BJ (cell line): Measurements from ENCODE around the gene DSC2. TPM values are rescaled to one million over a fixed set of nuclear protein-coding genes. Genes with fewer than 3 reads are reported as not detected.

Experiments used
- CTCF ChIA-PET: fragments of 350-600 bp; formaldehyde crosslinking; extraction: SDS; loops from one replicate; lab custom pipeline; 2021; ENCODE audit warnings: antibody characterized with exemption, inconsistent platforms; lab: Yijun Ruan, JAX
- POLR2A ChIA-PET: fragments of 300-600 bp; sonication (Branson Sonifier 250); formaldehyde crosslinking; extraction: SDS; loops from one replicate; lab custom pipeline; 2021; ENCODE audit warnings: antibody characterized with exemption; lab: Charles Lee
- DNase-seq: peaks from one replicate; pipeline ENCODE4 v3.0.0-alpha.2; 2011; ENCODE audit warnings: low read depth
- H3K27me3 ChIP-seq: 2 replicates; pipeline ENCODE4 v1.6.0; 2011; ENCODE audit warnings: low read length; ENCODE audit not compliant: control insufficient read depth, insufficient read depth
- H3K36me3 ChIP-seq: 2 replicates; pipeline ENCODE4 v1.5.1; 2011; ENCODE audit warnings: low read length; ENCODE audit not compliant: control insufficient read depth, insufficient read depth
- H3K4me3 ChIP-seq: 2 replicates; pipeline ENCODE4 v1.5.1; 2011; ENCODE audit warnings: low read depth, mild to moderate bottlenecking, control low read depth, low read length
- polyA plus RNA-seq: library from polyadenylated mRNA; depleted of rRNA; stranded (reverse); fragments of >200 nt; gene quantifications from 2 replicates; pipeline ENCODE4 v1.2.3, GENCODE V29; 2011
- TF ChIP-seq, protein P1 (sequence below): IDR thresholded peaks from 2 replicates; pipeline ENCODE4 v1.5.1; 2011; ENCODE audit warnings: low read depth, mild to moderate bottlenecking, control low read depth, inconsistent platforms, low read length, moderate library complexity; ENCODE audit not compliant: insufficient read depth

Gene DSC2
- polyA plus RNA-seq, 1 experiment = not detected

DNA sequence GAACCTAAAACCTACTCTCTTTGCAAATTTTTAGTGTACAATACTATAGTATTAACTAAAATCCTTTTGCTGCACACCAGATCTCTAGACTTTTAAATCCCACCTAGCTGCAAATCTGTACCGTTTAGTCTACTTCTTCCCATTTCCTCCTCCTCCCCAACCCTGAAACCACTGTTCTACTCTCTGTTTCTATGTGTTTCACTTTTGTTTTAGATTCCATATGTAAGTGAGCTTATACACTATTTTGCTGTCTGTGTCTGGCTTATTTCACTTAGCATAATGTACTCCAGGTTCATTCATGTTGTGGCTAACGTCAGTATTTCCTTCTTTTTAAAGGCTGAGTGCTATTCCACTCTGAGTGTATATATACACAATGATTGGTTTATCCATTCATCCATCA lies 18.4 kb upstream of the DSC2 start:
- Histone ChIP-seq H3K4me3 (no peak overlapping the region), H3K27me3 (no peaks in the 10 kb centered on the region), H3K36me3 (no peaks in the 10 kb centered on the region)
- DNase-seq = no peak
- CTCF ChIA-PET = no interaction called here
- POLR2A ChIA-PET = no interaction called here
- TF ChIP-seq, protein P1, sequence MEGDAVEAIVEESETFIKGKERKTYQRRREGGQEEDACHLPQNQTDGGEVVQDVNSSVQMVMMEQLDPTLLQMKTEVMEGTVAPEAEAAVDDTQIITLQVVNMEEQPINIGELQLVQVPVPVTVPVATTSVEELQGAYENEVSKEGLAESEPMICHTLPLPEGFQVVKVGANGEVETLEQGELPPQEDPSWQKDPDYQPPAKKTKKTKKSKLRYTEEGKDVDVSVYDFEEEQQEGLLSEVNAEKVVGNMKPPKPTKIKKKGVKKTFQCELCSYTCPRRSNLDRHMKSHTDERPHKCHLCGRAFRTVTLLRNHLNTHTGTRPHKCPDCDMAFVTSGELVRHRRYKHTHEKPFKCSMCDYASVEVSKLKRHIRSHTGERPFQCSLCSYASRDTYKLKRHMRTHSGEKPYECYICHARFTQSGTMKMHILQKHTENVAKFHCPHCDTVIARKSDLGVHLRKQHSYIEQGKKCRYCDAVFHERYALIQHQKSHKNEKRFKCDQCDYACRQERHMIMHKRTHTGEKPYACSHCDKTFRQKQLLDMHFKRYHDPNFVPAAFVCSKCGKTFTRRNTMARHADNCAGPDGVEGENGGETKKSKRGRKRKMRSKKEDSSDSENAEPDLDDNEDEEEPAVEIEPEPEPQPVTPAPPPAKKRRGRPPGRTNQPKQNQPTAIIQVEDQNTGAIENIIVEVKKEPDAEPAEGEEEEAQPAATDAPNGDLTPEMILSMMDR = no peak

- CTCF ChIA-PET = no interaction called here
- no peak for DNase-seq
- TF ChIP-seq, protein P1 = no peak
These were observed 14.8 kb upstream of the DSC2 start for GRCh38 chr18:31116853-31117595.

GRCh38 chr18:31112804-31113203 lies 10.6 kb upstream of the DSC2 start:
- TF ChIP-seq, protein P1 = no peak
- DNase-seq = no peak
- H3K36me3 ChIP-seq = no peaks in the 10 kb centered on the region
- H3K4me3 ChIP-seq = no peak overlapping the region
- no peaks in the 10 kb centered on the region for H3K27me3 ChIP-seq
- ChIA-PET POLR2A (no interaction called here), CTCF (no interaction called here)

More at GRCh38 chr18:31116853-31117595, 14.8 kb upstream of the DSC2 start:
- H3K27me3 ChIP-seq = no peaks in the 10 kb centered on the region
- no peak overlapping the region for H3K4me3 ChIP-seq
- POLR2A ChIA-PET = no interaction called here
- H3K36me3 ChIP-seq = no peaks in the 10 kb centered on the region

- DNase-seq = no peak
- TF ChIP-seq, protein P1 = no peak
- no peaks in the 10 kb centered on the region for H3K36me3 ChIP-seq
- no peak overlapping the region for H3K4me3 ChIP-seq
- H3K27me3 ChIP-seq = no peaks in the 10 kb centered on the region
- ChIA-PET CTCF (no interaction called here), POLR2A (no interaction called here)
These were observed 3.5 kb upstream of the DSC2 start for GRCh38 chr18:31105733-31106132.

GRCh38 chr18:31104444-31104843 lies 2.2 kb upstream of the DSC2 start:
- POLR2A ChIA-PET = no interaction called here
- H3K4me3 ChIP-seq = no peak overlapping the region
- no peak for DNase-seq
- CTCF ChIA-PET = no interaction called here
- TF ChIP-seq, protein P1 = no peak
- no peaks in the 10 kb centered on the region for H3K27me3 ChIP-seq
- H3K36me3 ChIP-seq = no peaks in the 10 kb centered on the region
